ENCODE measurements around the gene GAGE12E.
"Not testable (repeated sequence)": the region's sequence is repeated elsewhere in the genome, so short reads cannot be mapped to it uniquely, and the experiment has no call there.

The GAGE12E gene

GRCh38 chrX:49598720-49599119 is 47.6 kb downstream of the GAGE12E start, which contains the start of gene GAGE1:
TSS of gene GAGE1 (plus strand) at chrX:49599020. CDS start at chrX:49600175, 1,155 bp downstream.
- H3K4me1 ChIP-seq (ENCODE audit: control insufficient read depth, insufficient read depth, low read length); H3K27me3 ChIP-seq (ENCODE audit: control insufficient read depth, insufficient read depth, low read length); H3K9me3 ChIP-seq (ENCODE audit: control insufficient read depth, insufficient read depth, low read length); H3K4me3 ChIP-seq (ENCODE audit: low read depth, low read length); H3K9ac ChIP-seq (ENCODE audit: low read depth, low read length); H3K36me3 ChIP-seq (ENCODE audit: control insufficient read depth, insufficient read depth, low read length); H3K27ac ChIP-seq (ENCODE audit: low read depth, low read length): not testable (repeated sequence)

Measured in HUES48 (cell line).